ENCODE measurements around the gene NQO2.
A peak's percentile ranks its signal among the peaks of the same experiment; 100 is the strongest.

DNA sequence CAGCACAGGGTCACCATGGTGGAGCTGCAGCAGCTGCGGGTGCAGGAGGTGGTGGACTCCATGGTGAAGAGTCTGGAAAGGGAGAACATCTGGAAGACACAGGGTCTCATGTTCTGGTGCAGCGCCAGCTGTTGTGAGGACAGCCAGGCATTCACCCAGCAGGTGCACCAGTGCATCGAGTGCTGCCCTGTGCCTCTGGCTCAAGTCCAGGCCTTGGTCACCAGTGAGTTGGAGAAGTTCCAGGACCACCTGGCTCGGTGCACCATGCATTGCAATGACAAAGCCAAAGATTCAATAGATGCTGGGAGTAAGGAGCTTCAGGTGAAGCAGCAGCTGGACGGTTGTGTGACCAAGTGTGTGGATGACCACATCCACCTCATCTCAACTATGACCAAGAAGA, 45.7 kb downstream of the NQO2 start:
- TF ChIP-seq, protein P1, sequence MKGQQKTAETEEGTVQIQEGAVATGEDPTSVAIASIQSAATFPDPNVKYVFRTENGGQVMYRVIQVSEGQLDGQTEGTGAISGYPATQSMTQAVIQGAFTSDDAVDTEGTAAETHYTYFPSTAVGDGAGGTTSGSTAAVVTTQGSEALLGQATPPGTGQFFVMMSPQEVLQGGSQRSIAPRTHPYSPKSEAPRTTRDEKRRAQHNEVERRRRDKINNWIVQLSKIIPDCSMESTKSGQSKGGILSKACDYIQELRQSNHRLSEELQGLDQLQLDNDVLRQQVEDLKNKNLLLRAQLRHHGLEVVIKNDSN (IDR thresholded peaks at IDR 0.05) = no peak
- TF ChIP-seq EP300 (IDR thresholded peaks at IDR 0.05; ENCODE audit: borderline replicate concordance) (no peak), CEBPB (IDR thresholded peaks at IDR 0.05) (no peak), NFIC (IDR thresholded peaks at IDR 0.05) (peak; percentile 94), TEAD4 (IDR thresholded peaks at IDR 0.05) (no peak; the same call in 1 of the 2 replicates)
